HG03432 (cell line): ENCODE results near the gene INTS1.

Experiments
- ATAC-seq: cut with Tn5 transposase; IDR thresholded peaks from one replicate; pipeline ENCODE4 v1.9.1; 2021; ENCODE audit warnings: mild to moderate bottlenecking, moderate library complexity; ENCODE audit not compliant: unreplicated experiment

Gene INTS1

GRCh38 chr7:1542329-1542728 is 38.1 kb upstream of the INTS1 start:
- no peak for ATAC-seq

- no peak for ATAC-seq
These were observed 37.4 kb upstream of the INTS1 start for GRCh38 chr7:1541431-1542162.

GRCh38 chr7:1540776-1541271 is 36.6 kb upstream of the INTS1 start:
- ATAC-seq, result no peak

GRCh38 chr7:1539882-1540775 is 35.9 kb upstream of the INTS1 start:
- ATAC-seq, result no peak

- no peak for ATAC-seq
These were observed 35.1 kb upstream of the INTS1 start for GRCh38 chr7:1539181-1539881.

GRCh38 chr7:1538544-1539180 is 34.5 kb upstream of the INTS1 start:
- ATAC-seq, result no peak

GRCh38 chr7:1537535-1538412 is 33.6 kb upstream of the INTS1 start:
- ATAC-seq, result no peak

- ATAC-seq, result no peak
These were observed 32.8 kb upstream of the INTS1 start for GRCh38 chr7:1536743-1537534.

- no peak for ATAC-seq
These were observed 32.2 kb upstream of the INTS1 start for GRCh38 chr7:1536455-1536742.

- no peak for ATAC-seq
These were observed 31.7 kb upstream of the INTS1 start for GRCh38 chr7:1535701-1536454.

GRCh38 chr7:1535100-1535458 is 30.9 kb upstream of the INTS1 start:
- no peak for ATAC-seq

GRCh38 chr7:1534330-1535099 is 30.3 kb upstream of the INTS1 start:
- no peak for ATAC-seq

- ATAC-seq, result no peak
These were observed 29.5 kb upstream of the INTS1 start for GRCh38 chr7:1533547-1534329.

GRCh38 chr7:1533255-1533546 is 29.0 kb upstream of the INTS1 start:
- ATAC-seq, result no peak

- no peak for ATAC-seq
These were observed 28.5 kb upstream of the INTS1 start for GRCh38 chr7:1532456-1533254.

GRCh38 chr7:1531979-1532455 is 27.8 kb upstream of the INTS1 start:
- ATAC-seq, result no peak
